GM06990 (cell line): ENCODE measurements around the gene SPATC1L.

ENCODE experiments used
- DNase-seq: peaks from one replicate; pipeline ENCODE4 v3.0.0-alpha.2; 2011; ENCODE audit not compliant: insufficient read length; ENCODE audit errors: extremely low read depth
- H3K27me3 ChIP-seq: replicated peaks from 2 replicates; pipeline ENCODE4 v1.6.0; 2011; ENCODE audit warnings: low read length; ENCODE audit not compliant: control insufficient read depth, insufficient read depth
- H3K36me3 ChIP-seq: 2 replicates; pipeline ENCODE4 v1.5.1; 2011; ENCODE audit warnings: low read length; ENCODE audit not compliant: control insufficient read depth, insufficient read depth
- H3K4me3 ChIP-seq: replicated peaks from 2 replicates; pipeline ENCODE4 v1.5.1; 2011; ENCODE audit warnings: low read depth, mild to moderate bottlenecking, control low read depth, low read length
- CTCF ChIP-seq: IDR thresholded peaks from 2 replicates; pipeline ENCODE4 v1.5.1; 2011; ENCODE audit warnings: low read length, control low read depth, mild to moderate bottlenecking, inconsistent platforms; ENCODE audit not compliant: insufficient read depth, poor library complexity, severe bottlenecking

Gene SPATC1L

GRCh38 chr21:46220847-46221246 lies 36.6 kb upstream of the SPATC1L start:
- no peak for DNase-seq
- Histone ChIP-seq H3K27me3 (no peaks in the 10 kb centered on the region), H3K36me3 (peaks cover 16% of the 10 kb centered on the region), H3K4me3 (no peak overlapping the region)
- TF ChIP-seq CTCF = no peak

- H3K36me3 ChIP-seq = peaks cover 16% of the 10 kb centered on the region
- no peak for DNase-seq
Observed at GRCh38 chr21:46220275-46220810, 36.1 kb upstream of the SPATC1L start.

GRCh38 chr21:46219591-46220239 lies 35.5 kb upstream of the SPATC1L start:
- Histone ChIP-seq H3K4me3 (no peak overlapping the region), H3K36me3 (peaks cover 19% of the 10 kb centered on the region), H3K27me3 (no peaks in the 10 kb centered on the region)
- DNase-seq = no peak
- no peak for TF ChIP-seq CTCF

More at GRCh38 chr21:46220275-46220810, 36.1 kb upstream of the SPATC1L start:
- Histone ChIP-seq H3K4me3 (no peak overlapping the region), H3K27me3 (no peaks in the 10 kb centered on the region)
- no peak for TF ChIP-seq CTCF

DNA sequence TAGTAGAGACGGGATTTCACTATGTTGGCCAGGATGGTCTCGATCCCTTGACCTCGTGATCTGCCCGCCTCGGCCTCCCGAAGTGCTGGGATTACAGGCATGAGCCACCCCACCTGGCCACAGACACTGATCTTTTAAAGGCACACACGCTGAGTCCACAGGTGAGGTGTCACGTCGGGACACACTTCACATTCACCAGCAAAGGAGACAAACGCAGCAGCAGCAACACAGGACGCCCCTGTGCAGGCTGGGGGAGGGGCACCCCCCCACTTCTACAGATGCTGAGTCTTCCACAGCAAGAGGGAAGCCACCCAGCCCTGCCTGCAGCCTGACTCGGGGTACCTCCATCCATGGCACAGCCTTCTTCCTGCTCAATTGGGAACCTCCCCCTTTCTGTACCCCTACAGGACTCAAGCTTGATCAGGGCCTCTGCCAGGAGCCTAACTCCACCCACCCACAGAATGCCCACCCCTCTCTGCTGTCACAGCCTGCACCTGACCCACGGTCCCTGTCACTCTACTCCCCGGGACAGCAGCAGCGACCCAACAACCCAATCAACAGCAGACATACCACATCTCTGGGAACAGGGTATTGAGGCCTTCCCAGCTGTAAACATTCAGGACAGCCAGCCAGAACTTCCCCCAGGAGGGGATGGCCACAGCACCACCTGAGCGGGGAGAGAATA lies 34.8 kb upstream of the SPATC1L start:
- Histone ChIP-seq H3K4me3 (no peak overlapping the region), H3K27me3 (no peaks in the 10 kb centered on the region), H3K36me3 (peaks cover 19% of the 10 kb centered on the region)
- no peak for TF ChIP-seq CTCF
- DNase-seq = no peak

DNA sequence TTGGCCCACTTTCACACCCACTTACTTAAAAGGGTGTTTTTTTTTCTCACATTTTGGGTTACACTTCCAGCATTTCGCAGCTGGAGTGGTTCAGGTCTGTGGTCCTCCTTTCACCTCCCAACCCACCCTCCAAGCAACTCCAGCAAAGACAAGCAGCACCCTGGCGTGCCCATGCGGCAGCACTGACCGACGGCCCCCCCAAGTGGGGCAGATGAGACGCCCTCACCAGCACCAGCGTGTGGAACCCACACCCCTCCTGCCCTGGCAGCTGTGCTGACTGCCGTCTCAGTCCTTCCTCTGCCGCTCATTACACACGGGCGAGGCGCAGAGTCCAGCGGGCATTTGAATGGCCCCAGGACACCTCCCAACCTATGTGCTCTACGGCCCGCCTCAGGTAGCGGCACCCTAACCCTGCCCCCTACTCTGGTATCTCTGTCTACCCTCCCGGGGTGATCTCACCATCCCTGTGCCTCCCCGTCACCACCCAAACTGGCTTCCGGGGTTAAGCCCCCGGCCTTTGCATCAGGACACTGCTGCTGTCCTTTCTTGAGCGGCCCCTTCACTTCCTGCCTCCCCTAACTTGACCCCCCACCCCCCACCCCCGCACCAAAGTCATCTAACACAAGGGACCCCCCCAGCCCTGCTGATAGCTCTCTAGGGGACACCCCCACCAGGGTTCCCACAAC lies 33.4 kb upstream of the SPATC1L start:
- no peak overlapping the region for H3K4me3 ChIP-seq
- H3K36me3 ChIP-seq = peaks cover 17% of the 10 kb centered on the region
- no peak for TF ChIP-seq CTCF
- DNase-seq = no peak
- H3K27me3 ChIP-seq = no peaks in the 10 kb centered on the region
